DOHH2 (cell line): Measurements from ENCODE around the gene HEG1.

Source experiments
- H3F3A ChIP-seq: fragments of 200-600 bp; sonication (generic), shearing (Covaris generic); 2 replicates; pipeline ENCODE4 v1.6.0; 2016; ENCODE audit warnings: antibody characterized with exemption, mild to moderate bottlenecking; ENCODE audit not compliant: control insufficient read depth, insufficient read depth
- H3K27ac ChIP-seq: fragments of 200-600 bp; sonication (generic); 2 replicates; pipeline ENCODE4 v1.5.1; 2014; ENCODE audit warnings: low read depth, mild to moderate bottlenecking, low read length, moderate library complexity
- H3K27me3 ChIP-seq: fragments of 200-600 bp; sonication (generic); 2 replicates; pipeline ENCODE4 v1.6.1; 2014; ENCODE audit warnings: mild to moderate bottlenecking, low read length, mixed read lengths; ENCODE audit not compliant: control insufficient read depth
- H3K36me3 ChIP-seq: fragments of 200-600 bp; sonication (generic); 2 replicates; pipeline ENCODE4 v1.6.1; 2014; ENCODE audit warnings: mild to moderate bottlenecking, low read length, moderate library complexity, mixed read lengths; ENCODE audit not compliant: control insufficient read depth
- H3K4me1 ChIP-seq: fragments of 200-600 bp; sonication (generic); 2 replicates; pipeline ENCODE4 v1.6.1; 2014; ENCODE audit warnings: mild to moderate bottlenecking, low read length, mixed read lengths; ENCODE audit not compliant: control insufficient read depth
- H3K4me2 ChIP-seq: fragments of 200-600 bp; sonication (generic); 2 replicates; pipeline ENCODE4 v1.6.0; 2014; ENCODE audit warnings: mild to moderate bottlenecking, low read length, moderate library complexity
- H3K4me3 ChIP-seq: fragments of 200-600 bp; sonication (generic); 2 replicates; pipeline ENCODE4 v1.5.1; 2014; ENCODE audit warnings: mild to moderate bottlenecking, low read length, mixed read lengths
- H3K79me2 ChIP-seq: fragments of 200-600 bp; sonication (generic); 2 replicates; pipeline ENCODE4 v1.6.1; 2014; ENCODE audit warnings: mild to moderate bottlenecking, low read length, mixed read lengths; ENCODE audit not compliant: control insufficient read depth
- H3K9me2 ChIP-seq: fragments of 200-600 bp; sonication (generic); replicated peaks from 2 replicates; pipeline ENCODE4 v1.6.1; 2014; ENCODE audit warnings: mild to moderate bottlenecking, low read length, mixed read lengths; ENCODE audit not compliant: control insufficient read depth
- H3K9me3 ChIP-seq: fragments of 200-600 bp; sonication (generic); 2 replicates; pipeline ENCODE4 v1.6.1; 2014; ENCODE audit warnings: antibody characterized with exemption, low read length, mixed read lengths; ENCODE audit not compliant: control insufficient read depth, insufficient read depth
- H4K20me1 ChIP-seq: fragments of 200-600 bp; sonication (generic); 2 replicates; pipeline ENCODE4 v1.6.0; 2014; ENCODE audit warnings: low read depth, mild to moderate bottlenecking, antibody characterized with exemption, low read length, moderate library complexity; ENCODE audit not compliant: control insufficient read depth, insufficient read depth
- EZH2phosphoT487 ChIP-seq: fragments of 200-600 bp; sonication (generic); IDR thresholded peaks from 2 replicates; pipeline ENCODE4 v1.6.1; 2017; ENCODE audit warnings: borderline replicate concordance, mild to moderate bottlenecking, antibody characterized with exemption, low read length, moderate library complexity, mixed read lengths
- TF ChIP-seq, protein P1 (sequence below): fragments of 200-600 bp; sonication (generic); IDR thresholded peaks from one replicate; pipeline ENCODE4 v1.5.1; 2014; ENCODE audit warnings: antibody characterized with exemption, mild to moderate bottlenecking, low read depth, low read length; ENCODE audit not compliant: poor library complexity, severe bottlenecking

The HEG1 gene

DNA sequence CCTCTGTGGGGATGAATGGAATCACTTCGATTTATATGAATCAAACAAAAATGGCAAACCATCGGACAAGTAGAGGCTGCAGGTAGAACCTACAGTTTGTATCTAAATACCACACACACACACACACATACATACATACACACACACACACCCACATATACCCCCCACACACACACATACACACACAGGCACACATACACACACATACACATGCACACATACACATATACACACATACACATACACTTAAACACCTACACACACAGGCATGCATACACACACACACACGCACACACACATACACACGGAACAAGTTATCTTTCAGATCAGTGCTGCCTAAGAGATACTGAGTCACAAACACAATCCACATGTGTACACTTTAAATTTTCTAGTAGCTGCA lies 24.3 kb downstream of the HEG1 start:
- H3K4me3 ChIP-seq: no peak overlapping the region
- no peaks in the 10 kb centered on the region for H4K20me1 ChIP-seq
- H3K36me3 ChIP-seq: no peaks in the 10 kb centered on the region
- H3K9me2 ChIP-seq: no peaks in the 10 kb centered on the region
- no peaks in the 10 kb centered on the region for H3K9me3 ChIP-seq
- no peaks in the 10 kb centered on the region for H3K27me3 ChIP-seq
- no peak overlapping the region for H3K4me2 ChIP-seq
- no peak overlapping the region for H3K27ac ChIP-seq
- H3K4me1 ChIP-seq: no peaks in the 10 kb centered on the region
- no peaks in the 10 kb centered on the region for H3F3A ChIP-seq
- TF ChIP-seq, protein P1, sequence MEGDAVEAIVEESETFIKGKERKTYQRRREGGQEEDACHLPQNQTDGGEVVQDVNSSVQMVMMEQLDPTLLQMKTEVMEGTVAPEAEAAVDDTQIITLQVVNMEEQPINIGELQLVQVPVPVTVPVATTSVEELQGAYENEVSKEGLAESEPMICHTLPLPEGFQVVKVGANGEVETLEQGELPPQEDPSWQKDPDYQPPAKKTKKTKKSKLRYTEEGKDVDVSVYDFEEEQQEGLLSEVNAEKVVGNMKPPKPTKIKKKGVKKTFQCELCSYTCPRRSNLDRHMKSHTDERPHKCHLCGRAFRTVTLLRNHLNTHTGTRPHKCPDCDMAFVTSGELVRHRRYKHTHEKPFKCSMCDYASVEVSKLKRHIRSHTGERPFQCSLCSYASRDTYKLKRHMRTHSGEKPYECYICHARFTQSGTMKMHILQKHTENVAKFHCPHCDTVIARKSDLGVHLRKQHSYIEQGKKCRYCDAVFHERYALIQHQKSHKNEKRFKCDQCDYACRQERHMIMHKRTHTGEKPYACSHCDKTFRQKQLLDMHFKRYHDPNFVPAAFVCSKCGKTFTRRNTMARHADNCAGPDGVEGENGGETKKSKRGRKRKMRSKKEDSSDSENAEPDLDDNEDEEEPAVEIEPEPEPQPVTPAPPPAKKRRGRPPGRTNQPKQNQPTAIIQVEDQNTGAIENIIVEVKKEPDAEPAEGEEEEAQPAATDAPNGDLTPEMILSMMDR: no peak
- no peak for TF ChIP-seq EZH2phosphoT487
- no peaks in the 10 kb centered on the region for H3K79me2 ChIP-seq

DNA sequence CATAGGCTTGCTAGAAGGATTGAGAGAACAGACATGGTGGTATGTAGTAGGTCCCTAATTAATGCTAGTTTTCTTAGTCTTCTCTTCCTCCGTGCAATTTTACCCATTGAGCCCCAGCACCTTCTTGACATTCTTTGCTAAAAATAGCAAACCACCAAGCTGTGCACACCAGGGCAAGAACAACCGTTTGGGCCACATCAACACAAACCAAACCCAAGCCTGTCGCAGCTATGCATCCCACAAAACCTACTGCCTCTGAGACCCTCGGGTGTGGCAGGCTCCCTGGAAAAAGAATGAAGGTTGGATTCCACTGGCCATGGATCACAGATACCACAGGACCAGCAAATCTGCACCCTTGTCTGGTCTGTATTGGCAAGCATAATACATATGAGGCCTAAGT lies 27.1 kb downstream of the HEG1 start:
- no peaks in the 10 kb centered on the region for H3F3A ChIP-seq
- H3K9me3 ChIP-seq: no peaks in the 10 kb centered on the region
- H3K4me1 ChIP-seq: no peaks in the 10 kb centered on the region
- H3K9me2 ChIP-seq: no peaks in the 10 kb centered on the region
- H3K4me3 ChIP-seq: no peak overlapping the region
- H3K27me3 ChIP-seq: peaks cover 5% of the 10 kb centered on the region; the same call in 1 of the 2 replicates
- TF ChIP-seq EZH2phosphoT487: no peak
- H3K79me2 ChIP-seq: no peaks in the 10 kb centered on the region
- H3K36me3 ChIP-seq: no peaks in the 10 kb centered on the region
- H3K27ac ChIP-seq: no peak overlapping the region
- no peak overlapping the region for H3K4me2 ChIP-seq
- no peaks in the 10 kb centered on the region for H4K20me1 ChIP-seq

DNA sequence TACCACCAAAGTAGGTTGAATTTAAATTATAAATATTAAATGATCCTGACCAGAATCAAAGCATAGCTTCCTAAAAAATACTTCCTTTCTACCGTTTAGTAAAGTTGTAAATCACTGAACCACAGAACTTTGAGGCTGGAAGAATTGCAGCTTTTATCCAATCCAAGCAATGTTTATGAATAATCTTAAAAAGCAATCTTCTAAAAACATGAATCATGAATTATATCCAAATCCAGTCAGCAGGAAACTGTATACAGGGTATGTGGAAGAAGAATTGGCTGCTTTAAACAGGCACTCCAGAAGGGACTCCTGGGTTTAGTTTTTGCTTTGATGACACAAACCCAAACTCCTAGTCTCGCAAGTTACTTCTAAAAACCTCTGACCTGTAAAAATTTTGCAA lies 30.2 kb downstream of the HEG1 start:
- Histone ChIP-seq H3K4me3 (no peak overlapping the region), H3K9me3 (no peaks in the 10 kb centered on the region), H4K20me1 (no peaks in the 10 kb centered on the region), H3K36me3 (no peaks in the 10 kb centered on the region), H3K4me2 (no peak overlapping the region), H3K9me2 (no peaks in the 10 kb centered on the region), H3K27me3 (peaks cover 5% of the 10 kb centered on the region; the same call in 1 of the 2 replicates), H3K79me2 (no peaks in the 10 kb centered on the region), H3K27ac (no peak overlapping the region), H3K4me1 (no peaks in the 10 kb centered on the region), H3F3A (no peaks in the 10 kb centered on the region)
- TF ChIP-seq, protein P1: no peak
- no peak for TF ChIP-seq EZH2phosphoT487

DNA sequence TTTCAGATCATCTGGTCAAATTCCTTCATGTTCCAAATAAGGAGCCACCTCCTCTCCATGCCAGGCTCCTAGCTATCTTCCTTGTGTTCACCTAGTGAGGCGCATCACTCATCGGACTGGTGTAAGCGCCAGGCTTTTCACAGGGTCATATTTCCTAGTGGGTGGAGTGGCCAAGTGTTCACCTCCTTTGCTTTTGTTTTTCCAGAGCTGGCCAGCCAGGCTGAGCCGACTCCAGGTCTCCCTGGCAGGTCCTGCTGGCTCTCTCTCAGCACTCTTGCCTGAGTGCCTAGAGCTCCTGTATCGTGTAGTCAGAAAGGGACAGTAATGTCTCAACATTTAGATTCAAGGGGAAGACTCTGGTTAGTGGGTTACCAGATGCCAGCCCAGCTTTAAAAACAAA lies 31.0 kb downstream of the HEG1 start:
- no peaks in the 10 kb centered on the region for H3K36me3 ChIP-seq

More for the DNA sequence above, 31.0 kb downstream of the HEG1 start:
- H3K9me3 ChIP-seq: no peaks in the 10 kb centered on the region
- TF ChIP-seq, protein P1: no peak
- no peak for TF ChIP-seq EZH2phosphoT487
- H3K79me2 ChIP-seq: no peaks in the 10 kb centered on the region
- no peak overlapping the region for H3K27ac ChIP-seq
- peaks cover 5% of the 10 kb centered on the region; the same call in 1 of the 2 replicates for H3K27me3 ChIP-seq
- no peaks in the 10 kb centered on the region for H4K20me1 ChIP-seq
- H3F3A ChIP-seq: no peaks in the 10 kb centered on the region
- H3K4me2 ChIP-seq: no peak overlapping the region
- no peaks in the 10 kb centered on the region for H3K4me1 ChIP-seq
- H3K9me2 ChIP-seq: no peaks in the 10 kb centered on the region
- no peak overlapping the region for H3K4me3 ChIP-seq
